Fibroblast of the aortic adventitia (primary cell): ENCODE results near the gene RAD23A. TPM values are rescaled to one million over a fixed set of nuclear protein-coding genes. Genes with fewer than 3 reads are reported as not detected.
"Not testable (repeated sequence)": the region's sequence is repeated elsewhere in the genome, so short reads cannot be mapped to it uniquely, and the experiment has no call there.

ENCODE experiments used
- DNase-seq: peaks from one replicate; pipeline ENCODE4 v3.0.0-alpha.2; 2010; ENCODE audit warnings: low read depth
- H3K4me3 ChIP-seq: 2 replicates; pipeline ENCODE4 v1.5.1; 2011; ENCODE audit warnings: low read depth, mild to moderate bottlenecking, control low read depth, low read length, moderate library complexity
- CTCF ChIP-seq: IDR thresholded peaks from 2 replicates; pipeline ENCODE4 v1.5.1; 2011; ENCODE audit warnings: mild to moderate bottlenecking, low read length, control low read depth, inconsistent platforms; ENCODE audit not compliant: insufficient read depth
- total RNA-seq: library from RNA; depleted of rRNA; stranded (reverse); fragments of >200 nt; gene quantifications from 2 replicates; pipeline ENCODE4 v1.2.3, GENCODE V29; 2012; ENCODE audit warnings: low replicate concordance

The RAD23A gene
- total RNA-seq, 1 donor = 101 TPM

GRCh38 chr19:12913851-12914690, 31.6 kb upstream of the RAD23A start:
- DNase-seq = no peak
- H3K4me3 ChIP-seq = no peak overlapping the region
- no peak for TF ChIP-seq CTCF

- H3K4me3 ChIP-seq, DNase-seq: not testable (repeated sequence)
Observed at GRCh38 chr19:12915860-12916259, 29.8 kb upstream of the RAD23A start.

GRCh38 chr19:12918253-12918652, 27.4 kb upstream of the RAD23A start:
- DNase-seq = no peak
- TF ChIP-seq CTCF = no peak
- H3K4me3 ChIP-seq = no peak overlapping the region

- DNase-seq = no peak
- no peak overlapping the region for H3K4me3 ChIP-seq
- TF ChIP-seq CTCF = no peak
Observed at GRCh38 chr19:12921047-12921446, 24.6 kb upstream of the RAD23A start.

GRCh38 chr19:12922959-12923358, 22.7 kb upstream of the RAD23A start:
- H3K4me3 ChIP-seq = no peak overlapping the region
- DNase-seq = no peak
- no peak for TF ChIP-seq CTCF

GRCh38 chr19:12924621-12925310, 20.9 kb upstream of the RAD23A start:
- DNase-seq = no peak
- H3K4me3 ChIP-seq = no peak overlapping the region
- no peak for TF ChIP-seq CTCF

GRCh38 chr19:12930002-12930645, 15.5 kb upstream of the RAD23A start:
- TF ChIP-seq CTCF = no peak
- no peak overlapping the region for H3K4me3 ChIP-seq
- no peak for DNase-seq
